BE2C (cell line): ENCODE measurements around the gene C19orf73.
"Not testable (repeated sequence)": the region's sequence is repeated elsewhere in the genome, so short reads cannot be mapped to it uniquely, and the experiment has no call there.

Source experiments
- DNase-seq: peaks from one replicate; pipeline ENCODE4 v3.0.0-alpha.2; 2020
- H3K27me3 ChIP-seq: fragments of 250-450 bp; sonication (Bioruptor Pico); 2 replicates; pipeline ENCODE4 v1.5.1; 2020; ENCODE audit warnings: mild to moderate bottlenecking
- H3K36me3 ChIP-seq: fragments of 250-450 bp; sonication (Bioruptor Pico); 2 replicates; pipeline ENCODE4 v1.5.1; 2020; ENCODE audit warnings: mild to moderate bottlenecking
- H3K4me1 ChIP-seq: fragments of 250-450 bp; sonication (Bioruptor Pico); 2 replicates; pipeline ENCODE4 v1.5.1; 2020
- H3K4me3 ChIP-seq: 2 replicates; pipeline ENCODE4 v1.5.1; 2011; ENCODE audit warnings: low read depth, low read length
- H3K9me3 ChIP-seq: fragments of 250-450 bp; sonication (Bioruptor Pico); 2 replicates; pipeline ENCODE4 v1.5.1; 2020
- CTCF ChIP-seq: IDR thresholded peaks from 2 replicates; pipeline ENCODE4 v1.5.1; 2012; ENCODE audit warnings: mild to moderate bottlenecking, low read depth, low read length

The C19orf73 gene

GRCh38 chr19:49074869-49075268 lies 44.1 kb downstream of the C19orf73 start:
- TF ChIP-seq CTCF, result peak; percentile 65
- not testable (repeated sequence) for H3K4me3 ChIP-seq, H3K36me3 ChIP-seq, H3K4me1 ChIP-seq, H3K9me3 ChIP-seq
- DNase-seq, result peak; percentile 77
- H3K27me3 ChIP-seq, result peaks cover 15% of the 10 kb centered on the region

GRCh38 chr19:49073514-49074378 lies 45.2 kb downstream of the C19orf73 start:
- DNase-seq, result peak; percentile 63
- Histone ChIP-seq H3K36me3 (no peaks in the 10 kb centered on the region), H3K4me1 (no peaks in the 10 kb centered on the region), H3K4me3 (no peak overlapping the region), H3K27me3 (peaks cover 15% of the 10 kb centered on the region), H3K9me3 (no peaks in the 10 kb centered on the region)
- peak; percentile 54 for TF ChIP-seq CTCF

DNA sequence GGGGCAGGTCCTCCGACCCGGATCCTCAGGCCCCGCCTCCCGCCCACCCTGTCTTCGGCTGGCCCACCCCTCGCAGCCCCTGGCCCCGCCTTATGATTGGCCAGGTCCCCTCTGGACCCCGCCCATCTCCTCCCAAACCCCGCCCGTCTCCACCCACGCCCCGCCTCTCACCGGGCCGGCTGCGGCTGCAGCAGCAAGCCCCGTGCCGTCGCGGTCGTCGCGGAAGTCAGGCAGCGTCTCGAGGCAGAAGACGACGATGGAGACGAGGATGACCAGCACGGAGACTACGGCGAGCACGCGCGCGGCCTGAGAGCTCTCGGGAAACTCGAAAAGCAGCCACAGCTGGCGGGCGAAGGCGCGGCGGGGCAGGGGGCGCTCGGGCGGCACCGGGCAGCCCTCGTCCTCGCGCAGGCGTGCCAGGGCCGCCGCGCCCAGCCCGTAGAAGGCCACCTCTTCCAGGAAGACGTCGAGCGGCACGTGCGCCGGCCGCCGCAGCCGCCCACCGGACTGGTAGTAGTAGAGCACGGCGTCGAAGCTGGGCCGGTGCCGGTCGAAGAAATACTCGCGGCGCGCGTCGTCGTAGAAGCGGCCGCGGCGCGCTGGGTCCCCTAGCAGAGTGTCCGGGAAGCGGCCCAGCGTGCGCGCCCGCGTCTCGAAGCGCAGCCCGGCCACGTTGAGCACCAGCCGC lies 46.9 kb downstream of the C19orf73 start:
- no peak for DNase-seq
- no peaks in the 10 kb centered on the region for H3K36me3 ChIP-seq
- H3K27me3 ChIP-seq, result peaks cover 15% of the 10 kb centered on the region
- H3K4me3 ChIP-seq, result no peak overlapping the region
- H3K4me1 ChIP-seq, result no peaks in the 10 kb centered on the region
- no peaks in the 10 kb centered on the region for H3K9me3 ChIP-seq
- no peak for TF ChIP-seq CTCF

DNA sequence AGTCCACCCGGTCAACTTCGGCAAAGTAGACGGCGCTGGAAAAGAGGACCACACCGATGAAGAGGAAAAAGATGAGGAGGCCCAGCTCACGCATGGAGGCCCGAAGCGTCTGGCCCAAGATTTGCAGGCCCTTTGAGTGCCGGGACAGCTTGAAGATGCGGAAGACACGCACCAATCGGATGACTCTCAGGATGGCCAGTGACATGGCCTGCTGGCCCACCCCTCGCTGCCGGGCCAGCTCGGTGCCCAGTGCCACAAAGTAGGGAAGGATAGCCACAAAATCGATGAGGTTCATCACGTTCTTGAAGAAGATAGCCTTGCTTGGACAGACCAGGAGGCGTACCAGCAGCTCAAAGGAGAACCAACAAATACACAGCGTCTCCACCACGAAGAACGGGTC lies 48.5 kb downstream of the C19orf73 start:
- DNase-seq, result no peak
- H3K4me1 ChIP-seq, result 0 out of 2 replicates have a peak, but pooled peaks cover 1% of the 10 kb centered on the region
- TF ChIP-seq CTCF, result no peak
- H3K9me3 ChIP-seq, result no peaks in the 10 kb centered on the region
- peaks cover 15% of the 10 kb centered on the region for H3K27me3 ChIP-seq
- no peaks in the 10 kb centered on the region for H3K36me3 ChIP-seq
- no peak overlapping the region for H3K4me3 ChIP-seq

DNA sequence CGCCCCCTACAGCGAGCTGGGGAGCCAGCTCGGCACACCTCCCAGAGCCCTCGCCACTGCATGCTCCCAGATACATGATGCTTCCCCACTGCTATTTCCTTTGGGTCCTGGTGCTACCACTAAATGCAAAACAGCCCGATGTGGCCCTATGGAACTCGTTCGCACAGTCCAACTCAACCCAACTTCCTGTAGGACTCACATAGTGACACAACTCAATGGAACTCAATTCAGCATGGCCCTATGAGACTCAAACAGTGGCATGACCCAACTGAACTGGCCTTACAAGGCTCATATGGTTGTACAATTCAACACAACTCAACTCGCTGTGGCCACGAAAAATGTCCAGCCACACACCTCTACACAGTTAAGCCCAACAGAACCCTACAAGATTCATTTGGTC lies 49.9 kb downstream of the C19orf73 start:
- H3K9me3 ChIP-seq, result no peaks in the 10 kb centered on the region
- no peaks in the 10 kb centered on the region for H3K36me3 ChIP-seq
- no peak overlapping the region for H3K4me3 ChIP-seq
- DNase-seq, result no peak
- TF ChIP-seq CTCF, result no peak
- peaks cover 15% of the 10 kb centered on the region for H3K27me3 ChIP-seq
- H3K4me1 ChIP-seq, result 0 out of 2 replicates have a peak, but pooled peaks cover 3% of the 10 kb centered on the region
